ENCODE measurements around the gene SLC9A2.

GRCh38 chr2:102619414-102620319 is at the start of gene SLC9A2:
- TF ChIP-seq CTCF (conservative IDR thresholded peaks at IDR 0.05) (no peak), EZH2 (IDR thresholded peaks at IDR 0.05; ENCODE audit: low read depth) (no peak)

Measured in PC-9 (cell line).